Left forelimb (tissue), 1 donor: ENCODE data around the gene CDCA4.

Source experiments
- DNase-seq: peaks from one replicate; pipeline ENCODE4 v3.0.0-alpha.2; 2018; ENCODE audit warnings: low spot score

The CDCA4 gene

DNA sequence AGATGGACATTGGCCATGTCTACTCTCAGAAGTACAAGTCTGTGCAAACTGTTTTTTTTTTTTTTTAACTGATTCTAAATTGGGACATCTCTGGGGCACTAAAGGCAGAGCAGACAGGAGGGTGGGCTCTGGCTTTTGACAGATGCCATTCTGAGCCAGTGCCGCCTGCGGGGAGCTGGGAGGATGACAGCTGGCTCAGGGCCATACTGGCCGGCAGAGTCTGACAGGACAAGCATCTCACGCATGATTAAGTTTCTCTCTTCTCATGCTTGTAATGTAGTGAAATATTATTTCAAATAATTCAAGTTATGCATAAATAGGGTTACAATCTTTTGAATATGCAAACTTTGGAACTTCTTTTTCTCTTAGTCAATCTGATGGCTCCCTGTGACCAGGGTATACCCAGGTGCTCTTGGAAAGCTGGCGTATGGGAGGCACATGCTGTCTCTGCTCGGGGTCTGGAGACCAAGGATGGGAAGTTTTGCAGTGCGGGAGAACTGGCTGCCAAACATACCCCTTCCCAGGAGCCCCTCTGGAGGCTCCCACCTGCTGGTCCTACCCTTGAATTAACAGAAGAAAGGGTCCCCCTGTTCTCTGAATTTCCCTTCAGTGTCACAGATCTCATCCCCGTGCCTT lies 7.6 kb downstream of the CDCA4 start:
- no peak for DNase-seq

DNA sequence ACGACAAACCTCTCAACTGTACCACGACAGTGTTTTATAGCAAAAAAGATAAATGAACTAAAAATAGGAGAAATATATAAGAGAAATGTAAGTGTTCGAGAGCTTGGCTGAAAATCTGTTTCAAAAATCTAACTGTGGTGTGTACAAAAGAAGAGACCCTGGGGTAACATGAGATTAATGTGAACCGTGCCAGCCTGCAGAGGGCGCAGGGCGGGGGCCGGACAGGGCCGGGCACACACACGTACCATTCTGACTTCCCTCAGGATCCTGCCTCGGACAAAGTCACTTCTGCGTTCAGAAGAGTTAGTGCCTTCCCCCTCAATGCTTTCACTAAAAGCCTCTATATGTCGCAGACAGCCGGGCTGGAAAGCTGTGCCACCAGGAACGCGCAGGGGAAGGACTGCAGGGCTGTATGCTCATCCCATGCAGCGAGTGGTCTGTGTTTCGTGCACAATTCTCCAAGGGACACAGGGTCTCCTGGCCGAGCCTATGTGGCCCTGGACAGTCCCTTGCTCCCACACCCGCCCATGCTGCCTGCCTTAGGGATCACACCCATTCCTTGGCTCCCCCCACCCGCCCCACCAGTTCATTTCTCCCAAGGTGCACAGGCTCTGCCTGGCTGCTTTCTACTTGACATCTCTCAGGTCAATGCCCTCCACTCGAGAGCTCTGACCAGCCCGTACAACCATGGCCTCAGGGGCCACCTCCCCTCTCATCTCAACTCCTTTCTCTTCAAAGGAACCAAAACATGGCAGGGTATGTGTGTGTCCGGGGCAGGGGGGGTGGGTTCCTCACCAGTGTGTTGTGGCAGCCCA lies 8.5 kb downstream of the CDCA4 start:
- DNase-seq: no peak

DNA sequence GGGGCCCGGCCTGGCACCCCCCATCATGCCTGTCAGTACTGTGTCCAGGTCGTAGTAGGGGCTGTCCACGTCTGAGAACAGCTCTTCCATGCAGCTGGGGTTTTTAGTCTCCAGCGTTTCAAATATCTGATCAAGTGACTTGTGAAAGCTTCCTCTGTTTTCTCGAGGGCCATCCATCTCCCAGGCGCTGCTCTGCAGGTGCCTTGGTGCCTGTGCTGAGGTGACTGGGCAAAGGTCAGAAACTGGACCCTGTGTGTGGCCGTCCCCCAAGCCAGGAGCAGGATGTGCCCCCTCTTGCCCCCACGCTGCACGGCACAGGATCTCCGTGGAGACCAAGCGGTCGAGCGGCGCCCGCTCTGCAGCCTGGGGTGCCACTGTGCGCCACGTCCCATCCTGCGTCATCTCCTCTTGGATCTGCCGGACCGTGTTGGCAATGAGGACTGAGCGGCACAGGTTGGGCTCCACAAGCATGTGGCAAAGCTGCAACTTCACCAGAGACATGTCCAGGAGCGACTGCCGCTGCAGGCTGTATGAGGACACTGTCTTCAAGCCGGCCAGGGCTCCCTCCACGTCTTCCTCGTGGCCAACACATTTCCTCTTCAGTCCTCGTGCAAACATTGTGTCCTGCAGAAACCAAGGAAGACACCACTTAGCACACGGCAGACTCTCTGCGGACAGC lies 9.4 kb downstream of the CDCA4 start:
- DNase-seq: no peak

DNA sequence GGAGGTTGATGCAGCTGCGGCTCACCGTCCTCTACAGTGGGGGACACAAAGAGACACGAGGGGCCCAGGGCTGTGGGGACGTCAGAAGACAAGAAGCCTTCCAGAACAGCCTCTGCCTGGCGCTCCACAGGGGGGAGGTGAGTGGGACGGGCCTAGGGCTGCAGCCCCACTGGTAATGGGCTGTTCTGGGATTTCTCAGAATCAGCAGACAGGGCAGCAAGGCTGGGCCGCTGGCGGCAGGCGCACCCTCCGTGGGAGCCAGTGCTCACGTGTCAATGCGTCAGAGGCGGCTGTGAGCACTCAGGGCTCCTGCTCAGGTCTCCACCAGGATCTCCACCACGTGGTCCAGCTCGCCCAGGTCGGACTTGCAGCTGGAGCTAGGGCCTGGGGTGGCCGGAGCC lies 10.0 kb downstream of the CDCA4 start:
- no peak for DNase-seq

DNA sequence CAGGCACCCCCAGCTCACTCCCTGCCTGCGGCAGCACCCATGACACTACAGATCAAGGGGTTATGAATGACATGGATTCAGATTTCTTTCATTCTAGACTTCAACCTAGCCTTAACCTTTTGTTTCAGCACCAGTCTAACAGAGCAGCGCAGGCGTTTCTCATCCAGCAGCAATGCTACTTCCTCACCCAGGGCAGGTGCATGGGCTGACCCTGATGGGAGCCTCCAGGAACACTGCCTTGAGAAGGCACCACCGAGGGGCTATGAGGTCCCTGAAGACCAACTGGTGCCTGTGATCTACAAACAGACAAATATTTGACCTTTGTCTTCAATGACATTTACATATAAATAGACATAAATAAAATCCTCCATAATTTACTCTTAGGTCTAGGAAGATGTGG lies 10.8 kb downstream of the CDCA4 start:
- no peak for DNase-seq

DNA sequence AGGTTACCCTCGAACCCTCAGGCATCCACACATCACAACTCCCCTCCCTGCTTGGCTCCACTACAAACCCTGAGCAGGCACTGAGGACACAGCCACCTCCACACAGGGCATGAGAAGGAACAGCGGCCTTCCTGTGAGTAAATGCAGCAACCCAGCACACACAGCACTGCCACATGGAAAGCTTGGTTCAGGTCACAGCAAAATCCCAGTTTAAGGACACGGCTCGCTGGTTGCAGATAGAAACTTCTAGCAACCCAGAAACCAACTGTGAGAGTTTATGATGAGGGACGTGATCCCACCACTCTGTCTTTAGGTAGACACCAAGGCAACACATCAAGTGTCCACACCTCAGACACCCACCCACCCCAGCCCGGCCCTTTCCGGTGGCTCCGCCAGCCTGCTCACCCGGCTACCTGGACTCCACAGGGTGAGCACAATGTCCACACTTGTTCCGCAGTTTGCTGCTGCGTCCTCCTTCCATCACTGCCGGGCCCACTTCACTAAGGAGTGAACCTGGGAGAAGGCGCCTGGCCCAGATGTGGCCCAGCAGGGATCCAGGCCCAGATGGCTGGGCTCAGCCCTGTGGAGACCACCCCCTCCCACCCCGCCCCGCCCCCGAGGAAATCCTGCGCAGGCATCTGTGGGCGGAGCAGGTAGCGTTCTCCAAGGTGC lies 13.2 kb downstream of the CDCA4 start:
- no peak for DNase-seq

DNA sequence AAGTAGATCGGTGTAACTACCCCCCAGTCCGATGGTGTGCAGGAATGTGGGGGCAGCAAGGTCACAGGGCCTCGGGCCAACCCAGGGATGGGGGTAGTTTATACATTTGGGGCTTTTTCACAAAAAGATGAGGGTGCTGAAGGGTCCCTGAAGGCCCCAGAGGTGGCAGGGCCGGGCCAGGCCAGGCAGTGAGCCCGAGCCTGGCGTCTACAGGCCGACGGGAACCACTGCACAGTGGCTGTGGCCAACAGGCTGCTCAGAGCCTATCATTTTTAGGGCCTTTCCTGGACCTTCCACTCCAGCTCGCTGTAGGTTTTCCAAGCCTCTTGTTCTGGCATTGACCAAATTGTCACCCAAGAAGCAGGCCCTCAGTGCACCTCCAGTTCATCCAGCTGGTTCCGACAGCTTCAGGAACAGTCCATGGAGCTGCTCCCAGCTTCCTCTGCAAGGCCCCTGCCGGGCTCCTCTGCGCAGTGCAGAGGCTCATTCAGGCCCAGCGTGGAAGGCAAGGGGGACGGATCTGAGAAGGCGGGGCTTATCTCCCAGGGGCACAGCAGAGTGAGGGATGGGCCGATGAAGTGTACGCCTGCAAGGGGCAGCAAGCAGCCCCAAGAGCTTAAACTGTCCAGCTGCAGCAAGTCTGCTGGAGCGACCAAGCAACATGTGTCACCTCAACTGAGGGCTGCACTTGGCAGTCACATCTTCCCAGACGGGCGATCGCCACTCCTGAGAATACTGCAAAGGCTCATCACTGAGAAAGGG lies 13.9 kb downstream of the CDCA4 start:
- no peak for DNase-seq

DNA sequence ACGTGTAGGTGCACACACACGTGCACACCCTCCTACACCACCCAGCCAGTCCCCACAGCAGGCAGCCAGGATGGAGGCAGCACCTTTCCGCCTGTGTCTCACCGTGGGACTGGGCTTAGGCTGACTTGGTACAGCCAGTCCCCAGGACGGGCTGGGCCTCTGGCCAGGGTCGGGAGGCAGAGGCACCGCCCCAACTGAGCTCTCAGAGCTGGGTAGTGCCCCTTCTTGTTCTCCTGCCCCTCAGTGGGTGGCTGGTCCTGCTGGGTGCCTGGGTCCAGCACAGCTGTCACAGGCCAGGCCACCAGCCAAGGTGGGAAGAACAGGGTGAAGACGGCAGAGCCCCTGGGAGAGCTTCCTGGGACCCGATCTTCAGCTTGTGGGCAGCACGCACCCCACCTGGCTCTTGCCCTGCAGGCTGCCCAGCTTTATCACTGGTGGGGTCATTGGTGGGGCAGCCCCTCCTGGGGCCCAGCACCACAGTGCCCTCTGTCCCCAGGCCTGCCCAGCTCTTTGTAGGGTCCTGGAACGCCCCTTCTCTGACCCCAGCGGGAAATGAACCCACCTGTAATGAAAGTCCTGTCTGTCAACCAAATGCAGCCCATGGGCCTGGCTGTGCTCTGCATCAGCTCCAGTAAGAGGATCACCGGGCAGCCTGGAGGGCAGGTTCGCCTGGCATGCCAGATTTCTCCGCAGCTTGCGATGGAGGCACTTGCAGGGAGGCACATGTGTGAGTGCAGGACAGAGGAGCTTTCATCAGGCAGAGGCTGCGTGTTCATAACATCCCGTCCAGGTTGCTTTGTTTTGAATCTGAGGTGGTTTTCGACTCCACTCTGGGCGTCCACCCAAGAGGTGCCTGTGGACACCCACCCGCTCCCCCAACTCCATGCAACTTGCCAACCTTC lies 14.7 kb downstream of the CDCA4 start:
- DNase-seq: peak; percentile 52

DNA sequence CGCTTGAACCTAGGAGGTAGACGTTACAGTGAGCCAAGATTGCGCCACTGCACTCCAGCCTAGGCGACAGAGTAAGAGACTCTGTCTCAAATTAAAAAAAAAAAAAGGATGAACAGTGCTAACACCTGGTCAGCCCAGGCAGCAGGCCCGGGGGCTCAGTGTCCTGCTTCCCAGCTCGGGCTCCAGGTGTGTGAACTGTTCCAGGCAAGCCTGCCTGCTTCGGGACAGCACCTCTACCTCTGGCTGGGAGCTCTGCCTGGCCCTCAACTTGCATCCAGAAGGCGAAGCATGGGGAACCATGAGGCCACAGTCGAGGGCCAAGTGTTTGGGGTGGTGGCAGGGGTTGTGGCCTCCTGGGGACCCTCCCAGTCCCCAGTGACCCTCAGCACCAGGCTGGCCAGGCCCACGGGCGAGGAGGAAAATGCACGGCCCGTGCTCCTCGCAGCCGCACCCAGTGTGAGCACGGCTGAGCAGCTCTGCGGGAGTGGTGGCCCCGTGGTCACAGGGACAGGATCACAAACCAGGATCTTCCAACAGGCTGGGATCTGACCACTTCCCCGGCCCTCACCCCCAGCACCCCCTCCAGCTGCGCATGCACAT lies 15.5 kb downstream of the CDCA4 start:
- peak; percentile 45 for DNase-seq

DNA sequence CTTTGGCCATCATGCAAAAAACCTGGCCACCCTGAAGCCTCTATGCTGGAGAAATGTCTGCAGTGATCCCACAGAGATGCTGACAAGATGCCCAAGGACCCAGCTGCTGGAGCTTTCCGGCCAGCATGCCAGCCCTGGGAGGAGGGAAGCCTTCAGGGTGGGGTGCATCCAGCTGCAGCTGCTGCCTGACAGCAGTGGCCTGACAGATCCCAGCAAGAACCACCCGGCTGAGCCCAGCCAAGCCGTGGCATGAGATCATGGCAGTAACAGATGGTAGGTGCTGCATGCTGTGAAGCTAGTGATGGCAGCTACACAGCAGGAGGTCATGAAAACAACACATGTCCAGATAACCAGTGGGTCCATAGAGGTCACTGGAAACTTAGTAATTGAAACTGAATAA lies 21.5 kb downstream of the CDCA4 start:
- peak; percentile 57 for DNase-seq

DNA sequence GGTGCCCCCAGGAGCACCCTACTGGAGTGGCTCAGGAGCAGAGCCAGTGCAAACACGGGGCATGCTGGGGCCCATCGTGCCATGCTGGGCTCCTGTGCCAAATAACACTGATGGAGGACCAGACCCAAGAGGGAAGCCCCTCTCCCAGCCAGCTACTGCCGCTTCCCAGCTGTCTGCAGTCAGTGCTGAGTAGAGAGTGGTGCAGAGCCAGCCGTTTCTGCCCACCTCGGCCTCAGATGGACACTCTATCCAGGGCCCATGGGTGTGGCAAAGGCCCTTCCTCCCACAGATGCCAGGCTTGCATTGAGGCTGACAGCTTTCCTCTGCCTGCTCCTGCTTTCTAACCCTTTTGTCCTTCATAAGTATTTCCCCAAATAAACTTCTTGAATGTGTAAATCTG lies 22.1 kb downstream of the CDCA4 start:
- no peak for DNase-seq

DNA sequence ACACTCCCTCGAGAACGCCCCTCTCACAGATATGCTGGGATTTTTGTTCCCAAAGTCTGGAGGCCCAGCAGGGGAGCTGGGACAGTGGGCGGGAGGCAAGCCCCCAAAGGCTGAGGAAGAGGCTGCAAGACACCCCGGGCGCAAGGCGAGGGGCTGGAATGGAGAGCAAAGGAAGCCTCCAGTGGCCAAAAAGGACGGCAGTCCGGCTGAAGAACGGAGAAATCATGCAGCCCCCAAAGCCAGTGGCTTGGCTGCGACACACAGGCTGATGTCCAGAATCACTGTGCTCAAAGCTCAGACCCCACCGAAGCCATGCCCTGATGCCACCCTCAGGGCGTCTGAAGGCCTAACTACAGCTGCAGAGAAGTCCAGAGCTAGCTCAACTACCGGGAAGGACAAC lies 24.4 kb downstream of the CDCA4 start:
- no peak for DNase-seq

DNA sequence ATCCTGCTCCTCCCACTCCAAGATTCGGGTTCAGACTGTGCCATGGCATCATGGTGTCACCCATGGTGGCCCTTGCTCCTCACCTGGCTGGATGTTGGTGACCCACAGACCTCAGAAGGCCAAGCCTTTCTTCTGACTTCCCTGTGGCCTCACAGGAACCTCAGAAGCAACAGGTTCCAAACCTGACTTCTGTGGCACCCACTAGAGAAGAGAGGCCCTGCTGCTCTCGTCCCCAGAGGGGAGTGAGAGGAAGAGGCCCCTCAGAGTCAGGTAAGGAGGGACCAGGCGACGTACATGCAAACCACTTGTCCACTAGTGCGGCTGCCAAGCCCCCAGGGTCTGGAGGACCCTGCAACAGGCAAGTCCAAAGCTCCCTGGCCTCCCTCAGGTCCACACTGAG lies 24.9 kb downstream of the CDCA4 start:
- DNase-seq: no peak

DNA sequence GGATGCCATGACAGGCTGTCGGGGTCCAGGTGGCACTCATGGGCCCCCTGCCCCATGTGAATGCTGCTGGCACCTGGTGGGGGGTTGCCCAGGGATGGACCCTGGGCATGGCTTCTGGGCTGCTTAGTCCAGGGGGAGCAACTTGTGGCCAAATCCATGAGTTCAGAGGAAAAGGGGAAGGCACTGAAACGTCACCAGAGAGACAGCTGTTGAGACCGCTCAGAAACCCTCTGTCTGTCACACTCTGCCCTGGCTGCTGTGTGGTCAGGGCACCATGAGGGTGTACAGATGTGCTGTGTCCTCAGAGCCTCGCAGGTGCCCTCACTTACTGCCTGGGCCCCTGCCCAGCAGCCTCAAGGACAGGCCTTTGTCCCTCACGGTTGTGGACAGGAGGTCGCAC lies 25.9 kb downstream of the CDCA4 start:
- DNase-seq: no peak

DNA sequence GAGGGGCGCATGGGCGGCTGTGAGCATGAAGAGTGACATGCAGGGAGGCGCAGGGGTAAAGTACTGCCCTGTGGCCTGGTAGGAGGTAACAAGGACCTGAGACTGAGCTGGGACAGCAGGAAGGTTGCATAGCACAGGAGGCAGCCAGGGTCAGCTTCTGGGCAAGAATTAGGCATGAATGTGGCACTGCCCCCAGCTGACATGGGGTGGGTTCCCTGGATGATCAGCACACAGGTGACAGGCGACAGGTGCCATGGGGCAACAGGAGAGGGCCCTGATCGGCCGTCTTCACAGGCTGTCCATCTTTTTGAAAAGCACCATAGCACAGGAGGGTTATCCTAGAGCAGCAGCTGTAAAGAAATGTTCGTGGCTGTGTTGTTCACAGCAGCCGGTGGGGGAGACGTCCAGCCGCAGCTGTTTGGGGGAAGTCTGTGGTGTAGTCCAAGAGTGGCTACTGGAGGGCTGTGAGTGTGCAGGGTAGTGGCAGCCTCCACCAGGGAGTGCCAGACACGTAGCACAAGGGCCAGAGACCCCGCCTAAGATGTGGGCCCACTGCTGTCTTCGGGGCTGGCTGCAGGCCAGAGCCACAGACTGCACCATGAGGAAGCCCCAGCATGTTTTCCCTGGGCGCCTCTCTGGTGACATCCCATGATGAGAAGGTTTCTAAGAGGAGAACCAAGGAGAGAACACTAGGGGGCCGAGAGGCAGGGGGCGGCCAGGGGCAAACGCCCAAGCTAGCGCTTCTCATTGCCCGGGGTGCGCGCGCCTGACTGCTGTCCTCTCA lies 26.9 kb downstream of the CDCA4 start:
- DNase-seq: no peak

DNA sequence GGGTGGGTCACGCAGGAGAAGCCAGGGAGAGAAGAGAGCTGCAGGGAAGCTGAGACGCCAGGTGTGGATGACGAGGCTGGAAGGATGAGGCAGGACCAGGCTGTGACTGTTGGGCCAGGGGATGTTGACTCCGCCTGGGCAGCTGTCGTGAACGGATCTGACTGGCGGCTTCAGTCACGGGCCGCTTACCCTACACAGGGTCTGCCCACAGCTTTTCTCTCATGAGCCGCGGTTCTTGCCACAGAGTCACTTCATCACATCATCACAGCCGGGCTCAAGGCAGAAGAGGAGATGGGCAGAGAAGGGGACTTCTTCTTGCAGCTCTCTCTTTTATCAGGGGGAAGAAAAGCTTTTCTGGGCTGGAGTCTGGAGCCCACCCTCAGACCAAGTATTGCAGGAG lies 27.6 kb downstream of the CDCA4 start:
- DNase-seq: no peak

DNA sequence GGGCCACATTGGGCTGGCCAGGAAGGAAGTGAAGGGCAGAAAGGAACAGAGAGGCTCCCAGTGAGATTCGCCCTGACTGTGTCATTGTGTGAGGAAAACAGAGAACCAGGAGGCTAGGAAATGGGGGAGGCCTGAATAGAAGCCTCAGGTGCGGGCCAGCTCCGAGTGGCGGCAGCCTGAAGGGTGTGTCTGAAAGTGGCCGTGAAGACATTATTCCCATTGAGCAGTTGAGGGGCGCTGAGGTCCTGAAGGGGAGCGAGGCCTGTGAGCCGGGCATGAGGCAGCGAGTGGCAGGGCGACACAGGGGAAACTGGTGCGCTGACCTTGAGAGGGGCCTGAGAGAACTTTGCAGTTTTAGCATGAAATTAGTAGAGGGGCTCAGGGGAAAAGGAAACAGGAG lies 28.4 kb downstream of the CDCA4 start:
- DNase-seq: no peak

DNA sequence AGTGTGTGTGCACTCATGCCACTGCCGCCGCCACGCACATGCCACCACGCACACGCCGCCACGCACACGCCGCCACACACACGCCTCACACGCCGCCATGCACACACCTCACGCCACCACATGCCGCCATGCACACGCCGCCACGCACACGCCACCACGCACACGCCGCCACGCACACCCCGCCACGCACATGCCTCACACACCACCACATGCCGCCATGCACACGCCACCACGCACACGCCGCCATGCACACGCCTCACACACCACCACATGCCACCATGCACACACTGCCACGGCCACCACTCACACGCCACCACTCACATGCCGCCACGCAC lies 29.0 kb downstream of the CDCA4 start:
- DNase-seq: no peak

DNA sequence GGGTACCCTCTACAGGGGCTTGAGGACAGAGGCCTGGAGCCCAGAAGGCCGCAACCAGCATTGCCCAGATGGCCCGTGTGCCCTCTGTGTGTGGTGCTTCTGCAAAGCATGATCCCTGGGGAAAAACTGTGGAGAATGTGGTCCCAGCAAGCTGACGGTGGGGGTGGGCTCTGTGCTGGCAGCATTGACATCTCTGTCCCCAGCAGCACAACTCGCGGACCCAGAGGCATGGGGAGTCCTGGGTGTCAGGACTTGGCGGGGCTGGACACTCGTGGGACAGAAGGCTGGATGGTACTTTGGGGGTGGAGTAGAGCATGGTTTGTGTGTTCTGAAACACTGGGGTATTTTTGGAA lies 31.0 kb downstream of the CDCA4 start:
- DNase-seq: no peak
